ENCODE data around the gene GABBR2. TPM values are rescaled to one million over a fixed set of nuclear protein-coding genes. Genes with fewer than 3 reads are reported as not detected.

The GABBR2 gene
- total and polyA plus RNA-seq, 2 experiments from 2014 or later, result 0.89 to 1.3 TPM

DNA sequence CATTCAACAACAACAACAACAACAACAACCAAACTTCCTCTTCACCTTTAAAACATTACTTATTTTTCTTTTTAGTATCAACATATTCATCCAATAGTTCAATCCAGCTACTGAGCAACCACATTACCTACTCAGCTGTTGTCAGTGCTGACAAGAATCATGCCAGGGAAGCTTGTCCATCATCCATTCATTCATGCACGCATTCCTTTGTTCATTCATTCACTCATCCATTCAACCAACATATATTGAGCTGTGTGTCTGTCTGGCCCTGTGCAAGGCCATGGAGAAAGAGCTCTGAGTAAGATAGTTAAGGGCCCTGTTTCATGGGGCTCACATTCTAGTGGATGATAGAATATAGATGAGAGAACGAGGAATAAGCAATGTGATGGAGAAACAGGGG, 373.1 kb downstream of the GABBR2 start:
- H3F3A ChIP-seq (replicated peaks; ENCODE audit: low read depth), result no peaks in the 10 kb centered on the region
- Mint-ChIP-seq H3K9me3 (no peaks in the 10 kb centered on the region), H3K27me3 (ENCODE audit: insufficient read depth, low read depth, poor library complexity) (peaks cover 1% of the 10 kb centered on the region), H3K36me3 (ENCODE audit: low read depth) (no peaks in the 10 kb centered on the region), H3K27ac (no peak overlapping the region), H3K4me1 (no peaks in the 10 kb centered on the region), H3K4me3 (no peak overlapping the region)
- no peak for ATAC-seq
- H3K27me3 ChIP-seq (ENCODE audit: insufficient read depth), result no peaks in the 10 kb centered on the region
- TF ChIP-seq EZH2phosphoT487 (IDR thresholded peaks at IDR 0.05; ENCODE audit: unreplicated experiment) (no peak), STAT1 (IDR thresholded peaks at IDR 0.05; ENCODE audit: unreplicated experiment) (no peak), CREB1 (CRISPR knock-in tag; IDR thresholded peaks at IDR 0.05; ENCODE audit: low read depth) (no peak), POLR2AphosphoS5 (IDR thresholded peaks at IDR 0.05; ENCODE audit: low read depth) (no peak), ZNF114 (CRISPR knock-in tag; IDR thresholded peaks at IDR 0.05) (no peak), NANOG (IDR thresholded peaks at IDR 0.05; ENCODE audit: borderline replicate concordance) (no peak), EZH2 (IDR thresholded peaks at IDR 0.05; ENCODE audit: low read depth, unreplicated experiment) (no peak), ZNF331 (CRISPR knock-in tag; IDR thresholded peaks at IDR 0.05; ENCODE audit: low read depth) (no peak), JUNB (IDR thresholded peaks at IDR 0.05; ENCODE audit: unreplicated experiment) (no peak)
- TF ChIP-seq, protein P1, sequence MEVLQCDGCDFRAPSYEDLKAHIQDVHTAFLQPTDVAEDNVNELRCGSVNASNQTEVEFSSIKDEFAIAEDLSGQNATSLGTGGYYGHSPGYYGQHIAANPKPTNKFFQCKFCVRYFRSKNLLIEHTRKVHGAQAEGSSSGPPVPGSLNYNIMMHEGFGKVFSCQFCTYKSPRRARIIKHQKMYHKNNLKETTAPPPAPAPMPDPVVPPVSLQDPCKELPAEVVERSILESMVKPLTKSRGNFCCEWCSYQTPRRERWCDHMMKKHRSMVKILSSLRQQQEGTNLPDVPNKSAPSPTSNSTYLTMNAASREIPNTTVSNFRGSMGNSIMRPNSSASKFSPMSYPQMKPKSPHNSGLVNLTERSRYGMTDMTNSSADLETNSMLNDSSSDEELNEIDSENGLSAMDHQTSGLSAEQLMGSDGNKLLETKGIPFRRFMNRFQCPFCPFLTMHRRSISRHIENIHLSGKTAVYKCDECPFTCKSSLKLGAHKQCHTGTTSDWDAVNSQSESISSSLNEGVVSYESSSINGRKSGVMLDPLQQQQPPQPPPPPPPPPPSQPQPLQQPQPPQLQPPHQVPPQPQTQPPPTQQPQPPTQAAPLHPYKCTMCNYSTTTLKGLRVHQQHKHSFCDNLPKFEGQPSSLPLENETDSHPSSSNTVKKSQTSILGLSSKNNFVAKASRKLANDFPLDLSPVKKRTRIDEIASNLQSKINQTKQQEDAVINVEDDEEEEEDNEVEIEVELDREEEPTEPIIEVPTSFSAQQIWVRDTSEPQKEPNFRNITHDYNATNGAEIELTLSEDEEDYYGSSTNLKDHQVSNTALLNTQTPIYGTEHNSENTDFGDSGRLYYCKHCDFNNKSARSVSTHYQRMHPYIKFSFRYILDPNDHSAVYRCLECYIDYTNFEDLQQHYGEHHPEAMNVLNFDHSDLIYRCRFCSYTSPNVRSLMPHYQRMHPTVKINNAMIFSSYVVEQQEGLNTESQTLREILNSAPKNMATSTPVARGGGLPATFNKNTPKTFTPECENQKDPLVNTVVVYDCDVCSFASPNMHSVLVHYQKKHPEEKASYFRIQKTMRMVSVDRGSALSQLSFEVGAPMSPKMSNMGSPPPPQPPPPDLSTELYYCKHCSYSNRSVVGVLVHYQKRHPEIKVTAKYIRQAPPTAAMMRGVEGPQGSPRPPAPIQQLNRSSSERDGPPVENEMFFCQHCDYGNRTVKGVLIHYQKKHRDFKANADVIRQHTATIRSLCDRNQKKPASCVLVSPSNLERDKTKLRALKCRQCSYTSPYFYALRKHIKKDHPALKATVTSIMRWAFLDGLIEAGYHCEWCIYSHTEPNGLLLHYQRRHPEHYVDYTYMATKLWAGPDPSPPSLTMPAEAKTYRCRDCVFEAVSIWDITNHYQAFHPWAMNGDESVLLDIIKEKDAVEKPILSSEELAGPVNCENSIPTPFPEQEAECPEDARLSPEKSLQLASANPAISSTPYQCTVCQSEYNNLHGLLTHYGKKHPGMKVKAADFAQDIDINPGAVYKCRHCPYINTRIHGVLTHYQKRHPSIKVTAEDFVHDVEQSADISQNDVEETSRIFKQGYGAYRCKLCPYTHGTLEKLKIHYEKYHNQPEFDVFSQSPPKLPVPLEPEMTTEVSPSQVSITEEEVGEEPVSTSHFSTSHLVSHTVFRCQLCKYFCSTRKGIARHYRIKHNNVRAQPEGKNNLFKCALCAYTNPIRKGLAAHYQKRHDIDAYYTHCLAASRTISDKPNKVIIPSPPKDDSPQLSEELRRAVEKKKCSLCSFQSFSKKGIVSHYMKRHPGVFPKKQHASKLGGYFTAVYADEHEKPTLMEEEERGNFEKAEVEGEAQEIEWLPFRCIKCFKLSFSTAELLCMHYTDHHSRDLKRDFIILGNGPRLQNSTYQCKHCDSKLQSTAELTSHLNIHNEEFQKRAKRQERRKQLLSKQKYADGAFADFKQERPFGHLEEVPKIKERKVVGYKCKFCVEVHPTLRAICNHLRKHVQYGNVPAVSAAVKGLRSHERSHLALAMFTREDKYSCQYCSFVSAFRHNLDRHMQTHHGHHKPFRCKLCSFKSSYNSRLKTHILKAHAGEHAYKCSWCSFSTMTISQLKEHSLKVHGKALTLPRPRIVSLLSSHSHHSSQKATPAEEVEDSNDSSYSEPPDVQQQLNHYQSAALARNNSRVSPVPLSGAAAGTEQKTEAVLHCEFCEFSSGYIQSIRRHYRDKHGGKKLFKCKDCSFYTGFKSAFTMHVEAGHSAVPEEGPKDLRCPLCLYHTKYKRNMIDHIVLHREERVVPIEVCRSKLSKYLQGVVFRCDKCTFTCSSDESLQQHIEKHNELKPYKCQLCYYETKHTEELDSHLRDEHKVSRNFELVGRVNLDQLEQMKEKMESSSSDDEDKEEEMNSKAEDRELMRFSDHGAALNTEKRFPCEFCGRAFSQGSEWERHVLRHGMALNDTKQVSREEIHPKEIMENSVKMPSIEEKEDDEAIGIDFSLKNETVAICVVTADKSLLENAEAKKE (CRISPR knock-in tag; IDR thresholded peaks at IDR 0.05), result no peak
- TF ChIP-seq, protein P2, sequence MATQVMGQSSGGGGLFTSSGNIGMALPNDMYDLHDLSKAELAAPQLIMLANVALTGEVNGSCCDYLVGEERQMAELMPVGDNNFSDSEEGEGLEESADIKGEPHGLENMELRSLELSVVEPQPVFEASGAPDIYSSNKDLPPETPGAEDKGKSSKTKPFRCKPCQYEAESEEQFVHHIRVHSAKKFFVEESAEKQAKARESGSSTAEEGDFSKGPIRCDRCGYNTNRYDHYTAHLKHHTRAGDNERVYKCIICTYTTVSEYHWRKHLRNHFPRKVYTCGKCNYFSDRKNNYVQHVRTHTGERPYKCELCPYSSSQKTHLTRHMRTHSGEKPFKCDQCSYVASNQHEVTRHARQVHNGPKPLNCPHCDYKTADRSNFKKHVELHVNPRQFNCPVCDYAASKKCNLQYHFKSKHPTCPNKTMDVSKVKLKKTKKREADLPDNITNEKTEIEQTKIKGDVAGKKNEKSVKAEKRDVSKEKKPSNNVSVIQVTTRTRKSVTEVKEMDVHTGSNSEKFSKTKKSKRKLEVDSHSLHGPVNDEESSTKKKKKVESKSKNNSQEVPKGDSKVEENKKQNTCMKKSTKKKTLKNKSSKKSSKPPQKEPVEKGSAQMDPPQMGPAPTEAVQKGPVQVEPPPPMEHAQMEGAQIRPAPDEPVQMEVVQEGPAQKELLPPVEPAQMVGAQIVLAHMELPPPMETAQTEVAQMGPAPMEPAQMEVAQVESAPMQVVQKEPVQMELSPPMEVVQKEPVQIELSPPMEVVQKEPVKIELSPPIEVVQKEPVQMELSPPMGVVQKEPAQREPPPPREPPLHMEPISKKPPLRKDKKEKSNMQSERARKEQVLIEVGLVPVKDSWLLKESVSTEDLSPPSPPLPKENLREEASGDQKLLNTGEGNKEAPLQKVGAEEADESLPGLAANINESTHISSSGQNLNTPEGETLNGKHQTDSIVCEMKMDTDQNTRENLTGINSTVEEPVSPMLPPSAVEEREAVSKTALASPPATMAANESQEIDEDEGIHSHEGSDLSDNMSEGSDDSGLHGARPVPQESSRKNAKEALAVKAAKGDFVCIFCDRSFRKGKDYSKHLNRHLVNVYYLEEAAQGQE (IDR thresholded peaks at IDR 0.05; ENCODE audit: unreplicated experiment), result no peak
- TF ChIP-seq, protein P3, sequence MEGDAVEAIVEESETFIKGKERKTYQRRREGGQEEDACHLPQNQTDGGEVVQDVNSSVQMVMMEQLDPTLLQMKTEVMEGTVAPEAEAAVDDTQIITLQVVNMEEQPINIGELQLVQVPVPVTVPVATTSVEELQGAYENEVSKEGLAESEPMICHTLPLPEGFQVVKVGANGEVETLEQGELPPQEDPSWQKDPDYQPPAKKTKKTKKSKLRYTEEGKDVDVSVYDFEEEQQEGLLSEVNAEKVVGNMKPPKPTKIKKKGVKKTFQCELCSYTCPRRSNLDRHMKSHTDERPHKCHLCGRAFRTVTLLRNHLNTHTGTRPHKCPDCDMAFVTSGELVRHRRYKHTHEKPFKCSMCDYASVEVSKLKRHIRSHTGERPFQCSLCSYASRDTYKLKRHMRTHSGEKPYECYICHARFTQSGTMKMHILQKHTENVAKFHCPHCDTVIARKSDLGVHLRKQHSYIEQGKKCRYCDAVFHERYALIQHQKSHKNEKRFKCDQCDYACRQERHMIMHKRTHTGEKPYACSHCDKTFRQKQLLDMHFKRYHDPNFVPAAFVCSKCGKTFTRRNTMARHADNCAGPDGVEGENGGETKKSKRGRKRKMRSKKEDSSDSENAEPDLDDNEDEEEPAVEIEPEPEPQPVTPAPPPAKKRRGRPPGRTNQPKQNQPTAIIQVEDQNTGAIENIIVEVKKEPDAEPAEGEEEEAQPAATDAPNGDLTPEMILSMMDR (conservative IDR thresholded peaks at IDR 0.05; ENCODE audit: low read depth in 2 of 2), result no peak
- TF ChIP-seq, protein P4, sequence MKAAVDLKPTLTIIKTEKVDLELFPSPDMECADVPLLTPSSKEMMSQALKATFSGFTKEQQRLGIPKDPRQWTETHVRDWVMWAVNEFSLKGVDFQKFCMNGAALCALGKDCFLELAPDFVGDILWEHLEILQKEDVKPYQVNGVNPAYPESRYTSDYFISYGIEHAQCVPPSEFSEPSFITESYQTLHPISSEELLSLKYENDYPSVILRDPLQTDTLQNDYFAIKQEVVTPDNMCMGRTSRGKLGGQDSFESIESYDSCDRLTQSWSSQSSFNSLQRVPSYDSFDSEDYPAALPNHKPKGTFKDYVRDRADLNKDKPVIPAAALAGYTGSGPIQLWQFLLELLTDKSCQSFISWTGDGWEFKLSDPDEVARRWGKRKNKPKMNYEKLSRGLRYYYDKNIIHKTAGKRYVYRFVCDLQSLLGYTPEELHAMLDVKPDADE (IDR thresholded peaks at IDR 0.05), result no peak
- no peaks in the 10 kb centered on the region for H4K20me1 ChIP-seq (replicated peaks; ENCODE audit: insufficient read depth)
- no peak overlapping the region for H3K27ac ChIP-seq (ENCODE audit: low read depth)
- no peaks in the 10 kb centered on the region for H3K36me3 ChIP-seq (ENCODE audit: insufficient read depth)
- no peak overlapping the region for H3K4me2 ChIP-seq
- no peaks in the 10 kb centered on the region for H3K4me1 ChIP-seq (ENCODE audit: insufficient read depth)
- H3K79me2 ChIP-seq (replicated peaks; ENCODE audit: insufficient read depth), result no peaks in the 10 kb centered on the region
- H3K9me2 ChIP-seq (ENCODE audit: insufficient read depth), result peaks cover 4% of the 10 kb centered on the region; the same call in 1 of the 2 replicates
- no peak overlapping the region for H3K4me3 ChIP-seq
- DNase-seq (ENCODE audit: low spot score), result no peak
- no peak overlapping the region for H2AFZ ChIP-seq

All from GM23338 (cell line).